Measurements from ENCODE around the gene TXNDC11. TPM values are rescaled to one million over a fixed set of nuclear protein-coding genes. Genes with fewer than 3 reads are reported as not detected.

Gene TXNDC11
- total RNA-seq, 1 donor from 2014 or later: 29.0 TPM

DNA sequence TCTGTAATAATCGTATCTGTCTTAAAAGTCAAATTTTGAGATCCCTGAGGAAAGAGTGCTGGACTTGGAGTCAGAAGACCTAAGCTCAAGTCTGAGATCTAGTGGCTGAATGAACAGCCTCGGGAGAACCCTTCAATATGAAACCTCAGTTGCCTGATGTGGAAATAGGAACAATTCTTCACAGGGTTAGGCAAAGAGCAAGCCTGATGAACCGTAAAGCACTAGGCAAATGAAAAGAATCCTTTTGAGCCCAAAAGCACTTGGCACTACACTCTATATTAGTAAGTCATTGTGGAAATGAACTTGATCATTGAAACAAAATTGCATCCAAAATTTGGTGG, 20.2 kb downstream of the TXNDC11 start:
- FAIRE-seq: no peak
- no peak overlapping the region for H3K4me2 ChIP-seq (ENCODE audit: low read length)
- no peaks in the 10 kb centered on the region for H3K4me1 ChIP-seq (ENCODE audit: insufficient read depth, low read length)
- H3K27ac ChIP-seq (ENCODE audit: low read depth, low read length): no peak overlapping the region
- H3K9ac ChIP-seq (ENCODE audit: low read length): no peak overlapping the region
- peaks cover 34% of the 10 kb centered on the region for H3K36me3 ChIP-seq (ENCODE audit: insufficient read depth, low read length)
- H3K9me3 ChIP-seq (ENCODE audit: insufficient read depth, low read depth, low read length): no peaks in the 10 kb centered on the region
- H3K9me3 Mint-ChIP-seq (ENCODE audit: unreplicated experiment): no peaks in the 10 kb centered on the region
- peaks cover 19% of the 10 kb centered on the region for H3K36me3 Mint-ChIP-seq (ENCODE audit: low read depth, unreplicated experiment)
- H3K79me2 ChIP-seq (ENCODE audit: insufficient read depth, low read length): peaks cover 7% of the 10 kb centered on the region
- H3K4me3 ChIP-seq (ENCODE audit: insufficient read depth, low read depth, low read length): no peak overlapping the region
- no peak for TF ChIP-seq EZH2 (IDR thresholded peaks at IDR 0.05; ENCODE audit: insufficient read depth, low read length)
- no peak for DNase-seq (ENCODE audit: low read depth)
- no peak overlapping the region for H3K27ac Mint-ChIP-seq (ENCODE audit: unreplicated experiment)
- H3K27me3 Mint-ChIP-seq (ENCODE audit: low read depth, unreplicated experiment): no peaks in the 10 kb centered on the region
- no peaks in the 10 kb centered on the region for H3K27me3 ChIP-seq (ENCODE audit: insufficient read depth, low read length)
- H4K20me1 ChIP-seq (ENCODE audit: insufficient read depth, low read length): peaks cover 46% of the 10 kb centered on the region
- no peak overlapping the region for H3K4me3 Mint-ChIP-seq (ENCODE audit: unreplicated experiment)
- peaks cover 6% of the 10 kb centered on the region for H3K4me1 Mint-ChIP-seq (ENCODE audit: low read depth, unreplicated experiment)
- H2AFZ ChIP-seq (ENCODE audit: low read depth, low read length): no peak overlapping the region

- H3K4me2 ChIP-seq (ENCODE audit: low read length): no peak overlapping the region
- H3K4me3 Mint-ChIP-seq (ENCODE audit: unreplicated experiment): no peak overlapping the region
- H3K27ac ChIP-seq (ENCODE audit: low read depth, low read length): no peak overlapping the region
- peaks cover 34% of the 10 kb centered on the region for H3K36me3 ChIP-seq (ENCODE audit: insufficient read depth, low read length)
- FAIRE-seq (no peak), DNase-seq (ENCODE audit: low read depth) (no peak)
- no peak overlapping the region for H3K9ac ChIP-seq (ENCODE audit: low read length)
- peaks cover 17% of the 10 kb centered on the region for H3K36me3 Mint-ChIP-seq (ENCODE audit: low read depth, unreplicated experiment)
- H3K27me3 ChIP-seq (ENCODE audit: insufficient read depth, low read length): no peaks in the 10 kb centered on the region
- H3K4me1 Mint-ChIP-seq (ENCODE audit: low read depth, unreplicated experiment): peaks cover 6% of the 10 kb centered on the region
- H3K79me2 ChIP-seq (ENCODE audit: insufficient read depth, low read length): peaks cover 7% of the 10 kb centered on the region
- no peaks in the 10 kb centered on the region for H3K4me1 ChIP-seq (ENCODE audit: insufficient read depth, low read length)
- peaks cover 46% of the 10 kb centered on the region for H4K20me1 ChIP-seq (ENCODE audit: insufficient read depth, low read length)
- H3K27ac Mint-ChIP-seq (ENCODE audit: unreplicated experiment): no peak overlapping the region
- no peak overlapping the region for H3K4me3 ChIP-seq (ENCODE audit: insufficient read depth, low read depth, low read length)
- H2AFZ ChIP-seq (ENCODE audit: low read depth, low read length): no peak overlapping the region
- H3K27me3 Mint-ChIP-seq (ENCODE audit: low read depth, unreplicated experiment): no peaks in the 10 kb centered on the region
- no peaks in the 10 kb centered on the region for H3K9me3 Mint-ChIP-seq (ENCODE audit: unreplicated experiment)
- no peak for TF ChIP-seq CTCF (IDR thresholded peaks at IDR 0.05; ENCODE audit: insufficient read depth, low read depth, low read length)
- TF ChIP-seq EZH2 (IDR thresholded peaks at IDR 0.05; ENCODE audit: insufficient read depth, low read length): no peak
- no peaks in the 10 kb centered on the region for H3K9me3 ChIP-seq (ENCODE audit: insufficient read depth, low read depth, low read length)
Measured at GRCh38 chr16:11721781-11722467, 20.7 kb downstream of the TXNDC11 start.

DNA sequence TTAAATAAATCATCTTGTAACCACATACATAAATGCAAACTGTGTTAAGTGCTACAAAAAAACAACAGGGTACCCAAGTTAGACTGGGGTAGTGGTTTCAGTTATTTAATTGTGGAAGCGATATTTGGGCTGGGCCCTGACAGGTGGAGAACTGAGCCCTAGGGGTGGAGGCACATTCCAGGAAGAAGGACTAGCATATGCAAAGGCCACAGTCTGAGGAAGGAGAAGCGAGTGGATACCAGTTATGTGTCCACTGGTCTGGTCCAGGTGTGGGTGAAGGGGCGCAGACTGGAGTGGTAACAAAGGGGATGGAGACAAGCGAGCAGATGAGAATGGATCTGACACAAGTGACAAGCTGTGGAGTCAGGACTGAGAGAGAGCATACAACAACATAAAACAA, 22.9 kb downstream of the TXNDC11 start:
- H3K79me2 ChIP-seq (ENCODE audit: insufficient read depth, low read length): peaks cover 7% of the 10 kb centered on the region
- no peak overlapping the region for H3K9ac ChIP-seq (ENCODE audit: low read length)
- no peak for TF ChIP-seq CTCF (IDR thresholded peaks at IDR 0.05; ENCODE audit: insufficient read depth, low read depth, low read length)
- no peak for TF ChIP-seq EZH2 (IDR thresholded peaks at IDR 0.05; ENCODE audit: insufficient read depth, low read length)
- no peak overlapping the region for H3K4me3 ChIP-seq (ENCODE audit: insufficient read depth, low read depth, low read length)
- H3K4me2 ChIP-seq (ENCODE audit: low read length): no peak overlapping the region
- DNase-seq (ENCODE audit: low read depth) (no peak), FAIRE-seq (no peak)
- H3K27me3 ChIP-seq (ENCODE audit: insufficient read depth, low read length): no peaks in the 10 kb centered on the region
- H3K4me1 ChIP-seq (ENCODE audit: insufficient read depth, low read length): no peaks in the 10 kb centered on the region
- H3K36me3 ChIP-seq (ENCODE audit: insufficient read depth, low read length): peaks cover 21% of the 10 kb centered on the region
- H3K36me3 Mint-ChIP-seq (ENCODE audit: low read depth, unreplicated experiment): peaks cover 16% of the 10 kb centered on the region
- no peak overlapping the region for H3K27ac ChIP-seq (ENCODE audit: low read depth, low read length)
- peaks cover 8% of the 10 kb centered on the region for H3K4me1 Mint-ChIP-seq (ENCODE audit: low read depth, unreplicated experiment)
- no peak overlapping the region for H3K27ac Mint-ChIP-seq (ENCODE audit: unreplicated experiment)
- H3K9me3 ChIP-seq (ENCODE audit: insufficient read depth, low read depth, low read length): no peaks in the 10 kb centered on the region
- no peak overlapping the region for H3K4me3 Mint-ChIP-seq (ENCODE audit: unreplicated experiment)
- H4K20me1 ChIP-seq (ENCODE audit: insufficient read depth, low read length): peaks cover 43% of the 10 kb centered on the region
- H3K9me3 Mint-ChIP-seq (ENCODE audit: unreplicated experiment): no peaks in the 10 kb centered on the region
- H2AFZ ChIP-seq (ENCODE audit: low read depth, low read length): no peak overlapping the region
- no peaks in the 10 kb centered on the region for H3K27me3 Mint-ChIP-seq (ENCODE audit: low read depth, unreplicated experiment)
